Femur (tissue), 1 donor: ENCODE data around the gene C2orf92.

ENCODE experiments used
- DNase-seq: peaks from one replicate; pipeline ENCODE4 v3.0.0-alpha.2; 2017

Gene C2orf92

DNA sequence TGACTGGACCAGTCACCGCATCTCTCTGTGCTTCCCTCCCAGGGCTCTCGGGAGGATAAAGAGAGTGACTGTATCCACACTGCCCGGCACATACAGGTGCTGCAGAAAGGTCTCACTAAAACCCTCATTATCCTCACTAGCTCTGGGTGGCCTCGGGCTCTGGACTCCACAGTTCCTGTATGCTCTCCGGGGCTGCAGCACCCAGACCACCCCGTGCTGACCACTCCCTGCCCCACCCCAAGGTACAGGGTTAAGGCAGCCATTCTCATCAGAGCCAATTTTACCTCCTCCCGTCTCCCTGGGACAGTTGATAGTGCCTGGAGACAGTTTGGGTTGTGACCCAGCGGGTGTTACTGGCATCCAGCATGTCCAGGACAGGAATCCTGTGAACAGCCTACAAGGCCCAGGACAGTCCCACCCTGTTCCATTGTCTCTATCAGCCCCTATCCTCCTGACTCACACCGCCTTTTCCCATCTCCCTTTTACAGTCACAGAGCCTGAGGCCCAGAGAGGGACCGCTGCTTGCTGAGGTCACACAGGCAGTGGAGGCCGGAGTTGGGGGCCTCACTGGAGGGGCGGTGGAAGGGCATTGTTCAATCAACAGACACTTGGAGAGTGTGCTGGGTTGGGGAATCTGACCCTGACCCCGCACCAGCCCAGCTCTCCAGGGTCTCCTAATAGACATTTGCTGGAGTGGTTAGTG lies 45.6 kb downstream of the C2orf92 start:
- DNase-seq = no peak

DNA sequence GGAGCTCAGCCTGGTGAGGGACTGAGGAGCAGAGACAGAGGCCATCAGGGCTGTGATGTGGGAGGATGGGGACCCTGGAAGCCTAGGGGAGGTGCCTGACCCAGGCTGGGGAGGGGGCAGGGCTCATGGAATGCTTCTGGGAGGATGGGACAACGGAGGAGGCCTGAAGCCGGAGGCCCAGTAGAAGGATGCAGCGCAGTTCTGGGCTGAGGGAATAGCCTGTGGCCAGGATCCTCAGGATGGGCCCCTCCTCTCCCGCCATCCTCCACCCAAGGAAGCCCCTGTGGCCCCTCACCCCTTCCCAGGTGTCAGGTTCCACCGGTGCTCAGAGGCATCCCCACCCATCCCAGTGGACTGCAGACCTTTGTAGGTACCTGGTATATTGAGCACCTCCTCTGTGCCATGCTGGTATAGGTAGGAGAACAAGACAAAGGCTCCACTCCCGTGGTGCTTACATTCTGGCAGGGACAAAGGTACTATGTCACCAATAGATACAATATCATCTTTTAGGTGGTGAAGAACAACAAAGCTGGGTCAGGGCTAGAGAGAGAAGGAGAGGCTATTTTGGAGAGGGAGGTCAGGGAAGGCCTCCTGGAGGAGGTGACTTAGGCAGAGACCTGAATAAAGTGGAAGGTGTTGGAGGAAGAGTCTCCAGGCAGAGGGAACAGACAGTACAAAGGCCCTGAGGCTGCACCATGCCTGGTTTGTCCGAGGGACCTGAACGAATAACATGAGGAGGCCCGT lies 46.6 kb downstream of the C2orf92 start:
- no peak for DNase-seq

DNA sequence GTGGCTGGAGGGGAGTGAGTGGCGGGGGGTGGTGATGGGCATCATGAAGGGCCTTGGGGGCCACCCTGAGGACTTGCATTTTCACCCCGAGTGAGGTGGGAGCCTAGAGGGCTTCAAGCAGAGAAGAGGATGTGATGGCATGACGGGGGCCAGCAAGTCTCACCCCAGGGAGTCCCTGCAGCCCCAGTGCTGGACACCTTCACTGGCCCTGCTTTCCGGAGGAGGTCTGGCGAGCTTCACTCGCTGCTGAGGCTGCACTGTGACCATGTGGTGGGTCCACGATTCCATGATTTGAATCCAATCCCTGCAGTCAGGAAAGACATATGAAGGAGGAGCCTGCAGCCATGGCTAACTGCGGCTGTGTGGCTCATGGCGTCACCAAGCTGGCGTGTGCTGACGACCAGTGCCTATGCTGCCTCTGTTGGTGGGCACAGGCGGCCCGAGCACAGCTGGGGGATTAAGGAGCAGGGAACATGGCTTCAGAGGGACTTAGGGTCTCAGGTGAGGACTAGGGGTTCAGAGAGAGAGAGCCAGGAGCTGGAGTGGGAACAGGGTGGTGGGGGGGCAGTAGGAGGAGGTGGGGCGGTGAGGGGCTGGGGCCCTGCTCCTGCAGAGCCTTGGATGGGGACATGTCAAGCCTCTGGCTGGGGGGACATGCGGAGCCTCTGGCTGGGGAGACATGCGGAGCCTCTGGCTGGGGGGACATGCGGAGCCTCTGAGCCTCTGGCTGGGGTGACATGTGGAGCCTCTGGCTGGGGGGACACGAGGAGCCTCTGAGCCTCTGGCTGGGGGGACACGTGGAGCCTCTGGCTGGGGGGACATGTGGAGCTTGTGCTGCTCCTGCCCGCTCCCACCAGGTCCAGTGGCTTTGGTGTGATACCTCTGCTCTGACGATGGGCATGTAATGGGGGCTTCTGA lies 47.4 kb downstream of the C2orf92 start:
- DNase-seq = no peak

DNA sequence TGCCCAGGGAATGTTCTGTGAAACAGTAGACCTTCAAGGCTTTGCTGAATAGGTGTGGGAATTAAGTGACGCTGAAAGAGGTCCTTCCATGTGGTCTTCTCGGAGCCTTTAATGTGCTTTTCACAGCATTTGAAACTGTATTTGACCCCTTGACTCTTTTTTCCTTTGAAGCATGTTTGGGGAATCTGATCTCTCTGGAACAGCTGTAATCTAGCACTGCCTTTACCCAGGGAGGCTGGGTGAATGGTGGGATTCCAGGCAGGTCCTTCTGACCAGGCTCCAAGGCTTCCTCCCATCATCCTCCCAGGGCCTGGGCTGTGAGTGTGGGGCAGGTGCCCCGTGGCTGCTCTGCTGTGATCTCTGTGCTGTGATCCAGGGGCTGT lies 48.1 kb downstream of the C2orf92 start:
- no peak for DNase-seq

DNA sequence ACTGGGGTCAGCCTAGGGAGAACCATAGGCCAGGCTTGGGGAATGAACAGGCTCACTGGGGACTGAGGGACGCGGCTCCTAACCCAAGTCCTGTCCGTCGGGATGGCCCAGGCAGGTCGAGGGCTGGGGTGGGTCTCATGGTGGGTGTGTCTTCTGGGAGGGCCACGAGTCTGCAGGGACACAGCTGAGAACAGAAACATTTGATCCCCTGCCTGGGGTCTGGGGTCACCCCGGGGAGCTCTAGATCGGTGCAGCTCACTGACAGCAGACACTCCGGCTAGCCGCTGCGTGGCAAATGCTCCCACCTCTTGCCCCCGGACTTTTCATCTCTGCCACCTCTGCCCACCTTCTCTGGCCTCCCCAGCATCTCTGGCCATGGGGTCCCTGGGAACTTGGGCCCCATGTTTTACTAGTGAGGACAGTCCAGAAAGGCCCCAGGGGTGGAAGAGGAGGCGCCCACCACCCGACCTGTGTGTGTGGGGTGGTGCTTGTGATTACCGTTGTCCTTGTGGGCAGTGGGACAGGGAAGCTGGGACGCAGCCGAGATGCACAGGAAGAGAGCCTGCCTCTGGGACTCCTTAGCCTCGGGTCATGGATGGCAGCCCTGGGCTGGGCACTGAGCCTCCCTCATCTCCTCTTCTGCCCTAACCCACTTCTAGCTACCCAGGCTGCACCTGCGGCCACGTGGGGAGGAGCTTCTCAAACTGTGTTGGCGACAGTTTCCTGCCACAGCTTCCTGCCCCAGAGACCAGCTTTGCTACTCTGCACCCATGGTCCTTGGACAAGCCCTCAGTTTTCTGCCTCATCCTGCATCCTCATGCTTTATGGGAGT lies 48.8 kb downstream of the C2orf92 start:
- no peak for DNase-seq

DNA sequence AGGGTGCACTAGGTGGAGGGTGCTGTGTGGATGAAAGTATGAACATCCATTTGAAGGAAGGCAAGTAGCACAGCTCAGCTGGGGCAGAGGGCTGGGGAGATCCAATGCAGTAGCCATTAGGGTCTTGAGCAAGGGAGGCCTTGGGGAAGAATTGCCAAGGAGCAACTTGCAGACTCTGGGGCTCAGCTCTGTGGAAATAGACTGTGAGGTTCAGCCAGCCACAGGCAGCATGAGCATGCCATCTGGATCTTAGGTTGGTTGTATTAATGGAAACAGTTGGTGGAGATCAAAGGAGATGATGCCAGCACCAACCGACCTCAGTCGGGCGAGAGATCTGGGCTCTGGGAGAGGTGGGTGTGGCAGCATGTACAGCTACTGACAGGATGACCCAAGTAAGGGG lies 49.4 kb downstream of the C2orf92 start:
- no peak for DNase-seq

DNA sequence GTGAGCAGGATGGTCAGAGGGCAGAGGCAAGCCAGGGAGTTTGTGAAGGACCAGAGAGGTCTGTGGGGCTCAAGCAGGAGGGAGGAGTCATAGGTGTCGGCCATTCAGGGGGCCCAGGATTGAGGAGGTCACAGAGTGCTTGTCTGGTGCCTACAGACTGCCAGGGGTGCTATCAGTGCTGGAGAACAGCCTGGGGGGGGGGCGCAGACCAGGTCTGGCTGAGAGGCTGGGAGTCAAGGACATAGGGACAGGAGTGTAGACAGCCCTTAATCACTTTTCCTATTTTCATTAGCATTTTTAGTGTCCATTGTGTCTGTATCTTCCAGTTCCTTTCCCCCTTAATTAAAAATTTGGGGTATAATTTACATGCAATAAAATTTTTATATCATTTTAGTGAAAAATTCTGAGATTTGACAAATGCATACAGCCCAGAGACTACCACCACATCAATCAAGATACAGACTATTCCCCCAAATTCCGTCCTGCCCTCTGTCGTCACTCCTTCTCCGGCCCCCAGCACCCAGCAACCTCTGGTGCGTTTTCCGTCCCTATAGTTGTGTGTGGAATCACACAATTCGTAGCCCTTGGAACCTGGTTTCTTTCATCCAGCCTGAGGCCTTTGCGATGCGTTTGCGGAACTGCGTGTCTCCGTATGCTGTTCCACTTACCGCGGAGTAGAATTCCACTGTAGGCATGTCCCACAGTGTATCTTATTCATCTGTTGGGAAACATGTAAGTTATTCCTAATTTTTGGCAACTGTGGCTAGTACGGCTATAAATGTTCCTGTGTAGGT lies 50.0 kb downstream of the C2orf92 start:
- DNase-seq = no peak

DNA sequence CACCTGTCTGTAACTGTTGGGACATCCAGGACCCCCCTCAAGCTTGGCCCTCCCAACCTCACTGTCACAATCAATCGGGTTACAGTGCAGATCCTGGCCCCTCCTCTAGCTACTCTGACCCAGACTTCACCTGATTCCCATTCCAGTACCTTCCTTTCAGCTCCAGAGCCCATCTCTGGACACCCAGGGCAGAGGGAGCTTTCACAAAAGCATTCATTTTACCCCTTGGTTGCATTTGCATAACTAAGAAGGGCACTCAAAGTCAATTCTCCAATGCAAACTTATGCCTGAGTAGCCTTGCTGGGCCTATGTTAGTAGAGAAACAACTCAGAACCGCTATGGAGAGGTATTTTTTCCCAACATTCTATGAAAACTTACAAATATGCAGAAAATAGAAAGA lies 51.2 kb downstream of the C2orf92 start:
- no peak for DNase-seq

DNA sequence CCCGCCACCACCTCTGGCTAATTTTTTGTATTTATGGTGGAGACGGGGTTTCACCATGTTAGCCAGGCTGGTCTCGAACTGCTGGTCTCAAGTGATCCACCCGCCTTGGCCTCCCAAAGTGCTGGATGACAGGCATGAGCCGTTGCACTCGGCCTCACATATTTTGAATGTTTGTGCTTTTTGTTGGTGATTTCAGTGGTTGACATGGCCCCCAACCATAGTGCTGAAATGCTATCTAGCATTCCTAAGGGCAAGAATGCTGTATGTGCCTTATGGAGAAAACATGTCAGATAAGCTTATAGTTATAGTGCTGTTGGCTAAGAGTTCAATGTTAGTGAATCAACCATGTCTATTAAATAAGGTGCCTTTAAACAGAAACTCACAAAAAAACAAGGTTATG lies 52.7 kb downstream of the C2orf92 start:
- DNase-seq = no peak

DNA sequence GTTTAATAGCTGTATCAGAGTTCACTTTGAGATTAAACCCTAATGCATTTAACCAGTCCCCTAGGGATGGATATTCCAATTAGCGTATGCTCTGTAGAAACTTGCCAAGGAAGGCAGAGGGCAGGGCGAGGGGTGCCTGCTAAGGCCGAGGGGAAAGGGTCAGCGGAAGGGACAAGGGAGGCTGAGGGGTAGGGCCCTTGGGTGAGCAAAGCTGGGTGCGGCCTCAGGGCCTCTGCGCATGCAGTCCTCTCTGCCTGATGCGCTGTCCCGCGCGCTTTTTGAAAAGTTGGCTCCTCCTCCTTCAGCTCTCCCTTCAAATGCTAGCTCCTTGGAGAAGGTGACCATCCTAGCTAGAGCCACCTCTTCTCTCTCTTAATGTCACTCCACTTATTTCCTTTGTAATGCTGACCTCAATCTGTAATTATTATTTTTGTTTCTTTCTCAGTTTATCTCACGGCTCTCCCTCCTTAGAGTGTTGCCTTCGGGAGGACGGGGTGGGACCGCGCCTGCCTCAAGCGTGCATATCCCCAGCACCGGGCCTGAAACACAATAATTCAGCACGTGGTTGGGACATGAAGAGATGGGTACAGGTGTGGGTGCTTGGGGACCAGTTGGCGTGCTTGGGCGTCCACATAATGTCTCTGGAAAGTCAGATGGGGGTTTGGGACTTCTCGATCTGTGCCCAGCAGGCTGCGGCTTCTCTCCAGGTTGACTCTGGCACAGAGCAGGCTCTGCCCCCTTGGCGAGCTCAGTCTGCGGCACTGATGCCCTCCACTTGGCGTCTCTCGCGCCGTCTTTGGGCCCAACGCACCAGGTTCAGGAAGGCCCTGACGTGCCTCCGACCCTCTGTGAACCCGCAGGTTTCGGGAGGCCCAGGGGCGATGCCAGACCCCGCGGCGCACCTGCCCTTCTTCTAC lies 53.9 kb downstream of the C2orf92 start:
- DNase-seq = no peak

DNA sequence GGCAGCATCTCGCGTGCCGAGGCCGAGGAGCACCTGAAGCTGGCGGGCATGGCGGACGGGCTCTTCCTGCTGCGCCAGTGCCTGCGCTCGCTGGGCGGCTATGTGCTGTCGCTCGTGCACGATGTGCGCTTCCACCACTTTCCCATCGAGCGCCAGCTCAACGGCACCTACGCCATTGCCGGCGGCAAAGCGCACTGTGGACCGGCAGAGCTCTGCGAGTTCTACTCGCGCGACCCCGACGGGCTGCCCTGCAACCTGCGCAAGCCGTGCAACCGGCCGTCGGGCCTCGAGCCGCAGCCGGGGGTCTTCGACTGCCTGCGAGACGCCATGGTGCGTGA lies 54.5 kb downstream of the C2orf92 start:
- DNase-seq = no peak

DNA sequence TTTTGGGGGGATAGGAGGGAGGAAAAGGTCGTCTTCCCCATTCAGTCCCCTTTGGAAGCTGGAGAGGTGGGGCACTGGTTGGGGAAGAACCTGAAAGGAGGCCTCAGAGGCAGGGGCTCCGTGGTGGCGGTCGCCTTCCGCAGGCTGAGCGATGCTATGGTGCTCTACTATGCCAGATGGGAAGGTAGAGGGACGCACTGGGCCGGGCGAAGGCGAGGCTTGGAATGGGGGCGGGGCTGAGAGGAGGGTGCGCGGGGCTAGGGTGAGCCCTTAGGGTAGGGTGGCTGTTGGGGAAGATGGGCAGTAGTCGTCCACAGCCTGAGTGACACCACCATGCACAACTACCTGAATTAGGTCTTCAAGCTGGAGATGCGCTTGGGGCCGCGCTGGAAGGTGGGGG lies 55.0 kb downstream of the C2orf92 start:
- DNase-seq = no peak

DNA sequence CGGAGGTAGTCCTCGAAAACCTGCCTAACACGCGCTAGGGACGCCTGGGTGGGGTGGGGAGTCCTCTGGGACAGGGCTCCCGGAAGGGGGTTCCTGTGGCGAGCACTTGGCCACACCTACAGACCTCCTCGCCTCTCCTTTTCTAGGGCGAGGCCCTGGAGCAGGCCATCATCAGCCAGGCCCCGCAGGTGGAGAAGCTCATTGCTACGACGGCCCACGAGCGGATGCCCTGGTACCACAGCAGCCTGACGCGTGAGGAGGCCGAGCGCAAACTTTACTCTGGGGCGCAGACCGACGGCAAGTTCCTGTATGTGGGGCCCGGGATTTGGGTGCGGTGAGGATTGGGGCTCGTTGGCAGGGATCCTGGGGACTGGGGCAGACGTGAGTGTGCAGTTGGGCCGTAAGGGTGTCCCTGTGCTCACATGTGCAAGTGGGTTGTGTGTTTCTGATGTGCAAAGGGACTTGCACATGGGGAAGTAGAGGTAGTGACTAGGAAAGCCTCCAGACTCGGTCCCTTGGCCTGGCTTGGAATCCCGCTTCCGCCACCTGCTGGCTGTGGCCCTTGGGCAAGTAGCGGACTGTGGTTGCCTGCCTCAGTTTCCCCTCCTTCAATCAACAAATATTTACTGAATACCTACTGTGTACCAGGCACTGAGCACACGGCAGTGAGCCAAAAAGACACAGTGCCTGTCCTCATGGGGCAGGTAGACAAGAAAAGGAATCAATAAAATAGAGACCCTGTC lies 55.6 kb downstream of the C2orf92 start:
- DNase-seq = no peak

DNA sequence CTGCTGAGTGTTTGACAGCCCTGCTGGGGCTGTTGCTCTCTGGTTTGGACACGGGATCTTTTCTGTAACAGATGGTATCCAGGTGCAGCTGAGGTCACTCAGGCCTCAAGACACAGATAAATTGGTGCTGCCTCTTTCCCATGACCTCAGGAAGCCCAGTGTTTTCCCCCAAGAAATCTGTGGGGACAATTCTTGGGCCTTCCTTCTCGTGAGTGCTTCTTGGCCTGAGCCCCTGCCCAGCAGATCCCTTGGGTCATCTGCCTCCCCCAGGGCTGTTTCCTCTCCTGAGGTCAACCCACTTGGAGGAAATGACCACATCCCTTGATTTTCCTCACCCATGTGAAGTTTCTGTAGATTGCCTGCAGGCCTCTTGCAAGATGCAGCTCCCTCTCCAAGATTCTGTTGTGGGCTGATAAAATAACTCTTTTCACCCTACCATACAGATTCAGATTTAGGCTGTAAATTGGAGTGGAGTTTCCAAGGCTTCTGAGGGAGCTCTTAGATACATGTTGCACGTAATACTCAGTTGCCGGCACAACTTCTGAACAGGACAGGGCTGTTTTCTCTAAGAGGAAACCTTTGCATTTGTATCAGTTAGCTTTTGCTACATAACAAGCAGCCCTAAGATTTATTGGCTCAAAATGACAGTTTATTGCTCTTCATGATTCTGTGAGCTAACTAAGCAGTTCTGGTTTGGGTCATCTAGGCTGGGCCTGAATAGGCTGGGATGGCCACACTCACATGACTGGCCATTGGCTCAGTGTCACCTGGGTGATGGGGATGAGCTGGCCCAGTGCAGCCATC lies 57.0 kb downstream of the C2orf92 start:
- peak; percentile 50 for DNase-seq

DNA sequence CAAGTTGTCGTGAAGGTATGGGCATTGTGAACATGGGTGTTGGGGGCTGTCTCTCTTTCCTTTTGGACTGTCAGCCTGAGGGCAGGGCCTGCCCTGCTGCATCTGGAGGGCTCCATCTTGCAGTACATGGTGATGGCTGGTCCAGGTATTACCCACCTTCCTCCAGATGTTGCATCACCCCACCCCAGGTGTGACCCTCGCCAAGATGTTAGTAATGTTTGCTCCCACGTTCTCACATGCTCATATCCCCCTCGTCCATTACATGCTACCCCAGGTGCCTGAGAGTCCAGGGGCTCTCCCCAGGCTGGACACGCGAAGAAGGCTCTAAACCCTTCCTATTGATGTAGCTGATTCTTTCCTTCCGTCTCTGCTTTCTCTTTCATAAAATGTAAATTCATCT lies 57.8 kb downstream of the C2orf92 start:
- no peak for DNase-seq

DNA sequence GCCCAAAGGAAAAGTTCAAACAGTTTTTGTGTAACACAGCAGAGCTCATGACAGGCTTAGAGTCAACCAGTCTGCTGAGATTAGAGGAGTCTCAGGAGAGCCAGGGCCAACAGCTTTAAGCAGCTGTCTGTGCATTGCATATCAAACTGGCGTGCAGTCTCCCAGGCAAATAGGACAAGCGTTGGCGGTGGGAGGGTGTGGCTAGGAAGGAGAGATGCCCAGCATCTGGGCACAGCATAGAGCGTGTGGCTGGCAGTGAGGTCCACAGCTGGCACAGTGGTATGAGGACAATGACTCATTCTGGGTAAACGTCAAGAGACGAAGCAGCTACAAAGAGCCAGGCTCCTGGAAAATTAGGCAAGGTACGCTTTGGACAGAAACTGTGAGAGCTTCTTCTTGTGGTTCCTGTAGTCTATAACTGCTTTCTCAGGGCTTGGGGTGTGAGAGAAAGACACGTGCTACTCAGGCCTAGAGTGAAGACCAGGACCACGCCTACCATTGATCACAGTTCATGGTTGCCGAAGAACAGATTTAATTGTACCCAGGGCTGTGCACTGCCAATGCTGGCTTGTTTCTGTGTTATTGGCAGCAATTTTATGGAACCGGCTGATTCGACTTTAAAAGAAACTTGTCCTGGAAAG lies 58.7 kb downstream of the C2orf92 start:
- peak; percentile 78 for DNase-seq

DNA sequence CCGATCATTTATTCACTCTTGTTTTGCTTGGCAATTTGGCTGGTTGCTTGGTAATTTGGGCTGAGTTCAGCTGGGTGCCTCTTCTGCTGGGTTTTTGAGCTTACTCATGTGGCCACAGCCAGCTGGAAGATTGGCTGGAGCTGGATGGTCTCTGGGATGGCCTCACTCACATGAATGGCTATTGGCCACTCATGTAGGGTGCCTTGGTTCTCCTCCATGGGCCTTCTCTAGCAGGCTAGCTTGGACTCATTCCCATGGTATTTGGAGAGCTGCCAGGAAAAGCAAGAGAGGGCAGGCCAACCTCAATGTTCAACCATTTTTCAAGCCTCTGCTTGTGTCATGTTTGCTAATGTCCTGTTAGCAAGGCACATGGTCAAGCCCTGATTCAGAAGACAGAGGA lies 60.7 kb downstream of the C2orf92 start:
- DNase-seq = no peak

DNA sequence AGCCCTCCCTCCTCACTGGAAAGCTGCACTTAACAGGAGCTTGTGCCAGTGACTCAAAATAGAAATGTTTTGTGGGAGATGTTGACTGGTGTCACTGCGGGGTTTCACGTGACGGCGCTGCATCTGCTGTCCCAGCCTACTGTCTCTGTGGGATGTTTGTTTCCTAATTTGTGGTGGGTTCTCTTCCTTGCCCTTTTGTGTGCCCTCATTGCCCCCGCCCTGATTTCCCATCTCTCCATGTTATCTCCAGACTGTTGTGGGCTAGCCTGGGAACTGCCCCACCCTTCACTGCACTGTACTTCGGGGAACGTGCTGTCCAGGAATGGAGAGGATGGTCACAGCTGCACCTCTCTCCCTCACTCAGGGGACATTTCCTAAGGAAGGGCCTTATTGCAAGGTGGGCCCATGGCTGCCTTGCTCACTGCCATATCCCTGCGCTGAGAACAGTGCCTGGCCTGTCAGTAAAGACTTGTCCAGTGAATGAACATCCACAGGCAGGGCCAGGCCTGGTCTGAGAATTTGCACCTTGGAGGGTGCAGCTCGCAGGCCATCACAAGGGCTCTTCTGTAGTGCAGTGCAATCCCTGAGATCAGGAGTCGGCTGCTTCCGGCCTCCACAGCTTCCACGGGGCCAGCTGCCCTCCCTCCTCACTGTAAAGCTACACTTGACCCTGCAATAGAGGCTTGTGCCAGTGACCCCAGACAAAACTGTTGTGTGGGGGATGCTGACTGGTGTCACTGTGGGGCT lies 61.9 kb downstream of the C2orf92 start:
- no peak for DNase-seq
